G401 (cell line): Measurements from ENCODE around the gene CAMK1. TPM values are rescaled to one million over a fixed set of nuclear protein-coding genes. Genes with fewer than 3 reads are reported as not detected.
A peak's percentile ranks its signal among the peaks of the same experiment; 100 is the strongest.
"Not testable (repeated sequence)": the region's sequence is repeated elsewhere in the genome, so short reads cannot be mapped to it uniquely, and the experiment has no call there.

Experiments
- DNase-seq: peaks from one replicate; pipeline ENCODE4 v3.0.0-alpha.2; 2015; ENCODE audit warnings: low spot score
- in situ Hi-C: cut with HindIII; loops from 2 replicates; pipeline ENCODE4 v1.10.0; 2016; ENCODE audit warnings: low sequenced_read_pairs, mixed read lengths
- total RNA-seq: library from RNA; depleted of rRNA; stranded (reverse); fragments of >200 nt; shearing (Covaris generic); gene quantifications from 2 replicates; pipeline ENCODE4 v1.2.3, GENCODE V29; 2014

CAMK1 gene
- total RNA-seq, 1 experiment from 2014 or later: not detected

- in situ Hi-C loops: no loop called here
- DNase-seq: no peak
These were observed 9.4 kb upstream of the CAMK1 start for GRCh38 chr3:9779075-9779593.

GRCh38 chr3:9778143-9779074 lies 8.7 kb upstream of the CAMK1 start:
- DNase-seq: no peak
- in situ Hi-C loops: no loop called here

- DNase-seq: no peak
- in situ Hi-C loops: no loop called here
These were observed 7.9 kb upstream of the CAMK1 start for GRCh38 chr3:9777694-9778021.

GRCh38 chr3:9776896-9777693 lies 7.3 kb upstream of the CAMK1 start:
- no peak for DNase-seq
- in situ Hi-C loops: no loop called here

- DNase-seq, in situ Hi-C loops: not testable (repeated sequence)
These were observed 1.3 kb upstream of the CAMK1 start for GRCh38 chr3:9771007-9771406.

GRCh38 chr3:9770276-9770812 lies 597 bp upstream of the CAMK1 start:
- DNase-seq: peak; percentile 59
- in situ Hi-C loops: no loop called here

GRCh38 chr3:9769012-9769411 lies 735 bp downstream of the CAMK1 start:
- in situ Hi-C loops: no loop called here
- peak; percentile 34 for DNase-seq

GRCh38 chr3:9768141-9768775 lies 1.5 kb downstream of the CAMK1 start:
- no peak for DNase-seq
- in situ Hi-C loops: no loop called here

- in situ Hi-C loops: no loop called here
- DNase-seq: no peak
These were observed 2.3 kb downstream of the CAMK1 start for GRCh38 chr3:9767418-9767817.

GRCh38 chr3:9765865-9766264 lies 3.9 kb downstream of the CAMK1 start:
- no peak for DNase-seq
- in situ Hi-C loops: no loop called here

GRCh38 chr3:9762871-9763270 lies 6.9 kb downstream of the CAMK1 start:
- in situ Hi-C loops: no loop called here
- DNase-seq: no peak

- in situ Hi-C loops: no loop called here
- no peak for DNase-seq
These were observed 7.8 kb downstream of the CAMK1 start for GRCh38 chr3:9761919-9762318.

- in situ Hi-C loops: no loop called here
- no peak for DNase-seq
These were observed 8.8 kb downstream of the CAMK1 start for GRCh38 chr3:9760779-9761505.

GRCh38 chr3:9757427-9757826 lies 12.3 kb downstream of the CAMK1 start:
- no peak for DNase-seq
- in situ Hi-C loops: no loop called here

- in situ Hi-C loops: no loop called here
- DNase-seq: no peak
These were observed 15.1 kb downstream of the CAMK1 start for GRCh38 chr3:9754678-9755077.

- in situ Hi-C loops: no loop called here
These were observed 19.0 kb downstream of the CAMK1 start for GRCh38 chr3:9750556-9751411.

GRCh38 chr3:9749645-9750555 lies 19.8 kb downstream of the CAMK1 start, which contains the start of gene OGG1:
TSS of gene OGG1 (plus strand) at chr3:9749952. CDS start at chr3:9750287, 335 bp downstream.
- in situ Hi-C loops: no loop called here
- peak; percentile 97 for DNase-seq

More at GRCh38 chr3:9750556-9751411, 19.0 kb downstream of the CAMK1 start:
- no peak for DNase-seq
